ENCODE data around the gene CRYBA4. TPM values are rescaled to one million over a fixed set of nuclear protein-coding genes. Genes with fewer than 3 reads are reported as not detected.
A peak's percentile ranks its signal among the peaks of the same experiment; 100 is the strongest.

CRYBA4 gene
- polyA plus RNA-seq, 1 donor (not counting 4 experiments of a cell fraction or from before 2014, with no cell fraction given) = not detected

GRCh38 chr22:26585104-26585790 lies 36.5 kb upstream of the CRYBA4 start:
- no peak overlapping the region for H3K27ac ChIP-seq (ENCODE audit: control insufficient read depth, insufficient read depth, low read length)
- H3K27me3 ChIP-seq (ENCODE audit: control insufficient read depth, extremely low read depth, insufficient read depth, low read length) = no peaks in the 10 kb centered on the region
- FAIRE-seq (peak; percentile 36), DNase-seq (ENCODE audit: low read depth, low spot score) (peak; percentile 17)
- H3K4me1 ChIP-seq (ENCODE audit: control insufficient read depth, extremely low read depth, insufficient read depth, low read length) = peaks cover 17% of the 10 kb centered on the region
- H3K4me3 ChIP-seq (ENCODE audit: control insufficient read depth in 2 of 3, extremely low read depth in 1 of 3, insufficient read depth in 2 of 3, low read depth in 1 of 3, low read length in 3 of 3) = no peak overlapping the region
- no peaks in the 10 kb centered on the region for H3K9me1 ChIP-seq (ENCODE audit: control insufficient read depth, extremely low read depth, insufficient read depth, low read length)
- peaks cover 17% of the 10 kb centered on the region for H3K79me2 ChIP-seq (ENCODE audit: control insufficient read depth, insufficient read depth, low read length)
- no peaks in the 10 kb centered on the region for H4K20me1 ChIP-seq (ENCODE audit: control insufficient read depth, extremely low read depth, insufficient read depth, low read length)
- no peak overlapping the region for H2AFZ ChIP-seq (ENCODE audit: control insufficient read depth, low read length)
- H3K9me3 ChIP-seq (ENCODE audit: control insufficient read depth, low read depth, low read length) = no peaks in the 10 kb centered on the region
- TF ChIP-seq EZH2 (IDR thresholded peaks at IDR 0.05; ENCODE audit: low read length) = no peak
- peak in 1 of 3 experiments; percentile 14 for TF ChIP-seq CTCF (optimal IDR thresholded peaks at IDR 0.05 in 1 of 3, IDR thresholded peaks at IDR 0.05 in 1 of 3, conservative IDR thresholded peaks at IDR 0.05 in 1 of 3; ENCODE audit: extremely low read depth in 1 of 3, insufficient read depth in 2 of 3, low read length in 3 of 3)
- no peak overlapping the region for H3K9ac ChIP-seq (ENCODE audit: control insufficient read depth, extremely low read depth, insufficient read depth, low read length)
- peak overlapping the region; percentile 22 for H3K4me2 ChIP-seq (ENCODE audit: control insufficient read depth, extremely low read depth, insufficient read depth, low read depth, low read length)
- peaks cover 5 to 6% of the 10 kb centered on the region in 2 experiments for H3K36me3 ChIP-seq (ENCODE audit: control insufficient read depth in 2 of 2, extremely low read depth in 1 of 2, insufficient read depth in 2 of 2, low read length in 2 of 2)
- dilution Hi-C loops (cut with MboI; ENCODE audit: extremely low pct_ligation_motif_present, low sequenced_read_pairs) = no loop called here

GRCh38 chr22:26586556-26587325 lies 35.0 kb upstream of the CRYBA4 start:
- no peak overlapping the region for H3K4me3 ChIP-seq (ENCODE audit: control insufficient read depth in 2 of 3, extremely low read depth in 1 of 3, insufficient read depth in 2 of 3, low read depth in 1 of 3, low read length in 3 of 3)
- no peaks in the 10 kb centered on the region for H3K27me3 ChIP-seq (ENCODE audit: control insufficient read depth, extremely low read depth, insufficient read depth, low read length)
- peaks cover 17% of the 10 kb centered on the region for H3K79me2 ChIP-seq (ENCODE audit: control insufficient read depth, insufficient read depth, low read length)
- peaks cover 5 to 6% of the 10 kb centered on the region in 2 experiments for H3K36me3 ChIP-seq (ENCODE audit: control insufficient read depth in 2 of 2, extremely low read depth in 1 of 2, insufficient read depth in 2 of 2, low read length in 2 of 2)
- dilution Hi-C loops (cut with MboI; ENCODE audit: extremely low pct_ligation_motif_present, low sequenced_read_pairs) = no loop called here
- no peaks in the 10 kb centered on the region for H3K9me1 ChIP-seq (ENCODE audit: control insufficient read depth, extremely low read depth, insufficient read depth, low read length)
- H3K4me1 ChIP-seq (ENCODE audit: control insufficient read depth, extremely low read depth, insufficient read depth, low read length) = peaks cover 23% of the 10 kb centered on the region
- no peak overlapping the region for H3K4me2 ChIP-seq (ENCODE audit: control insufficient read depth, extremely low read depth, insufficient read depth, low read depth, low read length)
- no peak overlapping the region for H3K9ac ChIP-seq (ENCODE audit: control insufficient read depth, extremely low read depth, insufficient read depth, low read length)
- no peaks in the 10 kb centered on the region for H4K20me1 ChIP-seq (ENCODE audit: control insufficient read depth, extremely low read depth, insufficient read depth, low read length)
- no peak overlapping the region for H2AFZ ChIP-seq (ENCODE audit: control insufficient read depth, low read length)
- FAIRE-seq (no peak), DNase-seq (ENCODE audit: low read depth, low spot score) (no peak)
- H3K9me3 ChIP-seq (ENCODE audit: control insufficient read depth, low read depth, low read length) = no peaks in the 10 kb centered on the region
- no peak overlapping the region for H3K27ac ChIP-seq (ENCODE audit: control insufficient read depth, insufficient read depth, low read length)
- TF ChIP-seq EZH2 (IDR thresholded peaks at IDR 0.05; ENCODE audit: low read length) (no peak), CTCF (optimal IDR thresholded peaks at IDR 0.05 in 1 of 3, IDR thresholded peaks at IDR 0.05 in 1 of 3, conservative IDR thresholded peaks at IDR 0.05 in 1 of 3; ENCODE audit: extremely low read depth in 1 of 3, insufficient read depth in 2 of 3, low read length in 3 of 3) (no peak)
